IMR-90 (cell line): ENCODE results near the gene CYP27C1. TPM values are rescaled to one million over a fixed set of nuclear protein-coding genes. Genes with fewer than 3 reads are reported as not detected.

Experiments
- ATAC-seq: fragments of 200-7000 bp; cut with Tn5 transposase; 2 replicates; pipeline ENCODE4 v1.9.1; 2020; ENCODE audit warnings: low read depth, mild to moderate bottlenecking, moderate library complexity
- BruUV-seq: library from RNA; stranded (reverse); fragments of 400-500 nt; replicated peaks from 2 replicates; lab custom pipeline; 2021; lab: Mats Ljungman, UMichigan
- CTCF ChIA-PET: fragments of 300-600 bp; formaldehyde crosslinking; extraction: SDS; loops from one replicate; lab custom pipeline; 2021; ENCODE audit warnings: antibody characterized with exemption; lab: Yijun Ruan, JAX
- POLR2A ChIA-PET: fragments of 300-600 bp; sonication (Branson Sonifier 250); formaldehyde crosslinking; loops from one replicate; lab custom pipeline; 2022; ENCODE audit warnings: antibody characterized with exemption; ENCODE audit not compliant: unreplicated experiment; lab: Charles Lee
- DNase-seq: peaks from one replicate; pipeline ENCODE4 v3.0.0; 2013
- H2AFZ ChIP-seq: replicated peaks from 2 replicates; pipeline ENCODE3; 2013; ENCODE audit warnings: low read length, mild to moderate bottlenecking; ENCODE audit not compliant: poor library complexity
- H2AK5ac ChIP-seq: 2 replicates; pipeline ENCODE4 v1.6.1; 2013; ENCODE audit warnings: low read depth, low read length, inconsistent platforms
- H2AK9ac ChIP-seq: replicated peaks from 2 replicates; pipeline ENCODE3; 2013; ENCODE audit warnings: mild to moderate bottlenecking, low read depth, low read length, moderate library complexity; ENCODE audit not compliant: poor library complexity
- H2BK120ac ChIP-seq: 2 replicates; pipeline ENCODE4 v1.6.1; 2013; ENCODE audit warnings: low read depth, low read length, inconsistent platforms
- H2BK15ac ChIP-seq: 3 replicates; pipeline ENCODE4 v1.6.1; 2013; ENCODE audit warnings: low read depth, low read length, inconsistent platforms
- H2BK20ac ChIP-seq: 2 replicates; pipeline ENCODE4 v1.6.1; 2013; ENCODE audit warnings: low read depth, mild to moderate bottlenecking, inconsistent platforms, low read length, moderate library complexity
- H2BK5ac ChIP-seq: 2 replicates; pipeline ENCODE4 v1.6.1; 2013; ENCODE audit warnings: mild to moderate bottlenecking, low read depth, low read length, inconsistent platforms; ENCODE audit not compliant: poor library complexity, severe bottlenecking
- H3K14ac ChIP-seq: replicated peaks from 2 replicates; pipeline ENCODE4 v1.6.1; 2013; ENCODE audit warnings: low read depth, low read length, inconsistent platforms
- H3K18ac ChIP-seq: 2 replicates; pipeline ENCODE4 v1.6.1; 2013; ENCODE audit warnings: low read depth, low read length, control low read depth
- H3K23ac ChIP-seq: 2 replicates; pipeline ENCODE4 v1.6.1; 2013; ENCODE audit warnings: low read depth, low read length, inconsistent platforms
- H3K27ac ChIP-seq: 2 replicates; pipeline ENCODE4 v1.5.1; 2013; ENCODE audit warnings: mild to moderate bottlenecking, control low read depth, low read length; ENCODE audit not compliant: insufficient read depth
- H3K27me3 ChIP-seq: 2 replicates; pipeline ENCODE4 v1.6.1; 2013; ENCODE audit warnings: low read length; ENCODE audit not compliant: control insufficient read depth, insufficient read depth
- H3K36me3 ChIP-seq: 2 replicates; pipeline ENCODE4 v1.6.1; 2013; ENCODE audit warnings: low read length, mixed read lengths; ENCODE audit not compliant: control insufficient read depth, insufficient read depth
- H3K4ac ChIP-seq: 2 replicates; pipeline ENCODE4 v1.6.1; 2013; ENCODE audit warnings: low read depth, low read length, inconsistent platforms
- H3K4me1 ChIP-seq: 2 replicates; pipeline ENCODE4 v1.6.1; 2013; ENCODE audit warnings: low read length, mixed read lengths; ENCODE audit not compliant: control insufficient read depth, insufficient read depth
- H3K4me2 ChIP-seq: 2 replicates; pipeline ENCODE4 v1.6.1; 2013; ENCODE audit warnings: low read depth, mild to moderate bottlenecking, control low read depth, low read length, moderate library complexity
- H3K4me3 ChIP-seq: 2 replicates; pipeline ENCODE4 v1.5.1; 2013; ENCODE audit warnings: low read depth, mild to moderate bottlenecking, control low read depth, low read length, moderate library complexity; ENCODE audit not compliant: insufficient read depth
- H3K56ac ChIP-seq: 2 replicates; pipeline ENCODE4 v1.6.1; 2013; ENCODE audit warnings: low read length, inconsistent platforms; ENCODE audit not compliant: insufficient read depth; ENCODE audit errors: extremely low read depth
- H3K79me1 ChIP-seq, 2 experiments: 2 replicates each; pipeline ENCODE4 v1.6.1; 2013; ENCODE audit warnings: low read length in 2 of 2, inconsistent platforms in 1 of 2, low read depth in 1 of 2
- H3K9ac ChIP-seq: 2 replicates; pipeline ENCODE4 v1.6.1; 2013; ENCODE audit warnings: low read depth, low read length, control low read depth
- H3K9me1 ChIP-seq: 2 replicates; pipeline ENCODE4 v1.6.1; 2013; ENCODE audit warnings: low read length, inconsistent platforms; ENCODE audit not compliant: insufficient read depth
- H3K9me3 ChIP-seq: 2 replicates; pipeline ENCODE4 v1.6.1; 2013; ENCODE audit warnings: low read length; ENCODE audit not compliant: control insufficient read depth, insufficient read depth
- H4K20me1 ChIP-seq: 2 replicates; pipeline ENCODE4 v1.6.1; 2013; ENCODE audit warnings: low read length, inconsistent platforms; ENCODE audit not compliant: insufficient read depth
- H4K5ac ChIP-seq: 2 replicates; pipeline ENCODE4 v1.6.1; 2013; ENCODE audit warnings: mild to moderate bottlenecking, low read depth, low read length, control low read depth
- H4K8ac ChIP-seq, 2 experiments: 2 replicates each; pipeline ENCODE4 v1.6.1; 2013; ENCODE audit warnings: low read depth in 2 of 2, low read length in 2 of 2, control low read depth in 1 of 2, inconsistent platforms in 1 of 2
- H4K91ac ChIP-seq: 2 replicates; pipeline ENCODE4 v1.6.1; 2013; ENCODE audit warnings: low read depth, low read length, inconsistent platforms; ENCODE audit not compliant: insufficient read depth
- CTCF ChIP-seq: conservative IDR thresholded peaks from 2 replicates; pipeline ENCODE4 v1.5.1; 2012; ENCODE audit warnings: mild to moderate bottlenecking, low read depth, low read length, improper control_type of control experiment
- ELK1 ChIP-seq: fragments of 150-350 bp; IDR thresholded peaks from 2 replicates; pipeline ENCODE4 v1.6.1; 2016; ENCODE audit warnings: low read depth, mild to moderate bottlenecking, low read length, moderate library complexity, borderline replicate concordance
- RAD21 ChIP-seq: IDR thresholded peaks from 2 replicates; pipeline ENCODE4 v1.6.1; 2012; ENCODE audit warnings: low read length, improper control_type of control experiment
- RCOR1 ChIP-seq: IDR thresholded peaks from 2 replicates; pipeline ENCODE4 v1.6.1; 2012; ENCODE audit warnings: mild to moderate bottlenecking, low read length, improper control_type of control experiment; ENCODE audit not compliant: insufficient replicate concordance
- WGBS, 2 experiments: methylation state at CpG; one replicate each; pipeline versions ENCODE4 v1.1.5 to v1.1.7; 2013; ENCODE audit warnings: missing lambda C conversion rate in 2 of 2; ENCODE audit not compliant: insufficient read length in 1 of 2; ENCODE audit errors: extremely low coverage in 2 of 2; 5-methylcytosine and 5-hydroxymethylcytosine counted together
- dilution Hi-C: fragments of 300-500 bp; cut with HindIII; formaldehyde crosslinking; loops from one replicate; pipeline ENCODE4 v1.14.3; 2018; ENCODE audit warnings: low sequenced_read_pairs; ENCODE audit not compliant: unreplicated experiment
- in situ Hi-C: fragments of 300-500 bp; cut with MboI; formaldehyde crosslinking; loops from 3 replicates; pipeline ENCODE4 v1.14.3; 2019; ENCODE audit warnings: low sequenced_read_pairs, inconsistent platforms, mixed read lengths
- intact Hi-C: fragments of 100-400 bp; cut with micrococcal nuclease; formaldehyde crosslinking; loops from 2 replicates; pipeline ENCODE4 v1.10.0; 2022
- polyA plus RNA-seq, 3 experiments: library from polyadenylated mRNA; depleted of rRNA; stranded (reverse); fragments of >200 nt; gene quantifications; 2 replicates each; pipeline ENCODE4 v1.2.3, GENCODE V29; 2012; ENCODE audit warnings: low replicate concordance in 1 of 3
- total RNA-seq: library from RNA; depleted of rRNA; stranded (reverse); fragments of >200 nt; gene quantifications from 2 replicates; pipeline ENCODE4 v1.2.3, GENCODE V29; 2012

The CYP27C1 gene
- total and polyA plus RNA-seq, 2 of the 4 experiments (the other 2 are of a cell fraction) = not detected

- intact Hi-C loops (no loop called here), dilution Hi-C loops (no loop called here), in situ Hi-C loops (no loop called here)
- BruUV-seq = no TSS peak
- DNase-seq (no peak), ATAC-seq (no peak)
- H4K91ac ChIP-seq = no peak overlapping the region; the same call in 1 of the 2 replicates
- H4K8ac ChIP-seq = no peak overlapping the region
- no peaks in the 10 kb centered on the region for H3K36me3 ChIP-seq
- H2AK9ac ChIP-seq = peak overlapping the region; percentile 83
- H3K27ac ChIP-seq = no peak overlapping the region
- no peak overlapping the region for H3K56ac ChIP-seq
- H3K4ac ChIP-seq = no peak overlapping the region
- peaks cover 8% of the 10 kb centered on the region for H3K27me3 ChIP-seq
- no peak overlapping the region for H3K4me3 ChIP-seq
- peaks cover 19% of the 10 kb centered on the region for H3K4me1 ChIP-seq
- 0 out of 2 replicates have a peak, but pooled peaks cover 2% of the 10 kb centered on the region for H3K9me1 ChIP-seq
- no peak overlapping the region for H3K14ac ChIP-seq
- H3K9me3 ChIP-seq = peaks cover 3% of the 10 kb centered on the region; the same call in 1 of the 2 replicates
- ChIA-PET POLR2A (interaction anchor here (0.6 kb wide), 1 partner anchor 153 kb away, joined by 4 read pairs; no protein-coding TSS in a partner anchor), CTCF (interaction anchor here (0.7 kb wide), 1 partner anchor 12 kb away, joined by 3 read pairs; no protein-coding TSS in a partner anchor)
- no peak overlapping the region for H3K4me2 ChIP-seq
- peak overlapping the region; percentile 1 for H2AFZ ChIP-seq
- H3K9ac ChIP-seq = no peak overlapping the region
- H2BK120ac ChIP-seq = no peak overlapping the region
- H4K5ac ChIP-seq = no peak overlapping the region
- no peak overlapping the region for H3K18ac ChIP-seq
- no peak overlapping the region for H2BK5ac ChIP-seq
- H4K20me1 ChIP-seq = no peaks in the 10 kb centered on the region
- no peak overlapping the region; the same call in 1 of the 2 replicates for H2AK5ac ChIP-seq
- no peaks in the 10 kb centered on the region for H3K79me1 ChIP-seq
- TF ChIP-seq ELK1 (no peak), RCOR1 (no peak), CTCF (peak; percentile 13; the same call in 1 of the 2 replicates), RAD21 (peak; percentile 30; the same call in 1 of the 2 replicates)
- WGBS, 2 experiments = 70% methylated on average over 7 of the region's 16 CpGs; no CpG with 5 or more reads in 1 of the 2 experiments
- no peak overlapping the region; the same call in 2 of the 3 replicates for H2BK15ac ChIP-seq
- no peak overlapping the region for H2BK20ac ChIP-seq
- H3K23ac ChIP-seq = no peak overlapping the region
These were observed 62.2 kb downstream of the CYP27C1 start for GRCh38 chr2:127157651-127158485.
